ENCODE data around the gene TM6SF1. TPM values are rescaled to one million over a fixed set of nuclear protein-coding genes. Genes with fewer than 3 reads are reported as not detected.
A peak's percentile ranks its signal among the peaks of the same experiment; 100 is the strongest.

TM6SF1 gene
- total RNA-seq, 1 donor from 2014 or later = 2.6 TPM

GRCh38 chr15:83112233-83112955 lies 4.9 kb downstream of the TM6SF1 start:
- FAIRE-seq (peak; percentile 13), DNase-seq (ENCODE audit: low read depth) (no peak)
- no peaks in the 10 kb centered on the region for H3K36me3 ChIP-seq (ENCODE audit: control insufficient read depth, insufficient read depth, low read length)
- no peak overlapping the region for H3K4me3 ChIP-seq (ENCODE audit: low read depth, low read length)
- no peak for TF ChIP-seq CTCF (IDR thresholded peaks at IDR 0.05; ENCODE audit: insufficient read depth, low read length, severe bottlenecking)
- no peaks in the 10 kb centered on the region for H3K27me3 ChIP-seq (ENCODE audit: control insufficient read depth, insufficient read depth, low read length)

- FAIRE-seq (no peak), DNase-seq (ENCODE audit: low read depth) (no peak)
- no peaks in the 10 kb centered on the region for H3K36me3 ChIP-seq (ENCODE audit: control insufficient read depth, insufficient read depth, low read length)
- H3K27me3 ChIP-seq (ENCODE audit: control insufficient read depth, insufficient read depth, low read length) = no peaks in the 10 kb centered on the region
- no peak for TF ChIP-seq CTCF (IDR thresholded peaks at IDR 0.05; ENCODE audit: insufficient read depth, low read length, severe bottlenecking)
- no peak overlapping the region for H3K4me3 ChIP-seq (ENCODE audit: low read depth, low read length)
These were observed 5.5 kb downstream of the TM6SF1 start for GRCh38 chr15:83112956-83113299.

DNA sequence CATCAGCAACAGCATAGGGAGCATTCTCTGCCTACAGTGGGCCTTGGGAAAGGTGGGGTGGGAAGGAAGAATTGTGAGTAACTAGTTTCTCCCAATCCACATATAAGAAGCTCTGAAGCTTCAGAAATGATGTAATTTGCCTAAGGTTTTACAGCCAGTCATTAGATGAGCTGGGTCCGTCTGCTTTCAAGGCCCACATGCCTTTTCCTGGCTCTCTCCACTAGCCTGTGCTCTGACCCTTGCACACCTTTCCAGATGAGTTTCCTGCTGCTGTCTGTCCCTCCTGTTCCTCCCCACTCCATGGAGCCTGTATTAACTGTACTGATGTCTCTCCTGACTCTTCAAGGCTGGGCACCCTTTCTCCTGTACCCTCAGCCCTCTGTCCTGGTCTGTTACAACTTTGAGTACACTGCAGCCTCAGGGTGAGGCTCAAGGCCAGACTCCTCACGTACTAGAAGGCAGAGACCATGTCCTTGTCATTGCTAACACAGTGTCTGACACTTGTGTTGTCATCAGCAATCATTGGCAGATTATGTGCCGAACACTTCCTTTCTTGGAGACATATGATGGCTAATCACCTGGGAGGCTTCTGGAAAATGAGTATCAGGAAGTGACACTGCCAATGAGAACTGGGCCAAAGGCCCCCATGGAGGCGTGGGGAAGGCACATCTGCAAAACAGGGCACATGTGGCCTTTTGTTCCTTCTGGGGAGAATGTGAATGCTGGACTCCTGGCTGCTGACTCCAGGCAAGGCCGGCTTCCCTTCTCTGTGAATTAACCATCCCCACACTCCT lies 6.6 kb downstream of the TM6SF1 start:
- Histone ChIP-seq H3K36me3 (ENCODE audit: control insufficient read depth, insufficient read depth, low read length) (no peaks in the 10 kb centered on the region), H3K4me3 (ENCODE audit: low read depth, low read length) (no peak overlapping the region), H3K27me3 (ENCODE audit: control insufficient read depth, insufficient read depth, low read length) (no peaks in the 10 kb centered on the region)
- no peak for TF ChIP-seq CTCF (IDR thresholded peaks at IDR 0.05; ENCODE audit: insufficient read depth, low read length, severe bottlenecking)
- DNase-seq (ENCODE audit: low read depth) (no peak), FAIRE-seq (peak; percentile 50)

DNA sequence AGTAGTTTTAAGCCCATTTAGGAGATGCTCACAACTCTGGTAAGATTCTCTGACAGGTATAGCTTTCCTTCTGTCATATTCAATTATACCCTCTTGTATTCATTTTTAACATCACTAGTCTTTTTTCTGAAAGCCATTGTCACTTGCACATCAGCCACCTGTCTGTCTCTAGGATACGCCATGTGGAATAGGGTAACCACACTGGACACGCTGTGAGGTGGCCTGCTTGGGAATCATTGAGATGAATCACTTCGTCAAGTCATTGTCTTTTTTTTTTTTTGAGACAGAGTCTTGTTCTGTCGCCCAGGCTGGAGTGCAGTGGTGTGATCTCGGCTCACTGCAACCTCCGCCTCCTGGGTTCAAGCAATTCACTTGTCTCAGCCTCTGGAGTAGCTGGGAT lies 7.4 kb downstream of the TM6SF1 start:
- Histone ChIP-seq H3K4me3 (ENCODE audit: low read depth, low read length) (no peak overlapping the region), H3K36me3 (ENCODE audit: control insufficient read depth, insufficient read depth, low read length) (no peaks in the 10 kb centered on the region), H3K27me3 (ENCODE audit: control insufficient read depth, insufficient read depth, low read length) (no peaks in the 10 kb centered on the region)
- DNase-seq (ENCODE audit: low read depth) (no peak), FAIRE-seq (no peak)
- TF ChIP-seq CTCF (IDR thresholded peaks at IDR 0.05; ENCODE audit: insufficient read depth, low read length, severe bottlenecking) = no peak

DNA sequence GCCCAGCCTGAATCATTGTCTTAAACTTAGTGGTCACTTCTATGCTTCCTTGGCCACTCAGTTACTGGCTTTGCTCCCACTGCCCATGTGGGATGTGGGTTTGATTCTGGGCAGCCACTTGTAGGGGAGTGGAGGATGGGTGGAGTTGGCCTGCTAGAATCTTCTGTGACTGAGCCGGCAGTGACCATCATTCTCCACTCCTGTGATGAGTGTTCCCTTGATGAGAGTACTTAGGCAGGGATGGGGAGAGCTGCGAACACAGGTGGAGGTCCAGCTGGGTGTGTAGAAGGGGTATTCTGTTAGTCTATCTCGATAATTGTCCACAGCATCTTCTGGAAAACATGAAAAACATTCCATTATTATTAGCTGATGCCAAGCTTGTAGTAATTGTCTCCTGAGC lies 8.0 kb downstream of the TM6SF1 start:
- Histone ChIP-seq H3K27me3 (ENCODE audit: control insufficient read depth, insufficient read depth, low read length) (no peaks in the 10 kb centered on the region), H3K4me3 (ENCODE audit: low read depth, low read length) (no peak overlapping the region), H3K36me3 (ENCODE audit: control insufficient read depth, insufficient read depth, low read length) (no peaks in the 10 kb centered on the region)
- DNase-seq (ENCODE audit: low read depth) (no peak), FAIRE-seq (no peak)
- no peak for TF ChIP-seq CTCF (IDR thresholded peaks at IDR 0.05; ENCODE audit: insufficient read depth, low read length, severe bottlenecking)

Measured in bronchial epithelial cell (primary cell).